Activated naive CD8-positive, alpha-beta T cell treated with anti-CD3 and anti-CD28 coated beads, Interleukin-2, amount 10 ng/mL, durations not matched to agents 7 days and 5 days (primary cell): ENCODE measurements around the gene RNF167. TPM values are rescaled to one million over a fixed set of nuclear protein-coding genes. Genes with fewer than 3 reads are reported as not detected.

Source experiments
- ATAC-seq: fragments of 150-1000 bp; cut with Tn5 transposase; one replicate; pipeline ENCODE4 v1.10.0; 2021; ENCODE audit warnings: low read depth, moderate library complexity
- POLR2A ChIA-PET: fragments of 350-600 bp; sonication (Branson Sonifier 250); formaldehyde crosslinking; loops from one replicate; lab custom pipeline; 2021; ENCODE audit warnings: antibody characterized with exemption; lab: Charles Lee
- DNase-seq: peaks from one replicate; pipeline ENCODE4 v3.0.0; 2021
- H3K27ac Mint-ChIP-seq: one replicate; pipeline ENCODE4 v1.8.0; 2022; ENCODE audit warnings: mild to moderate bottlenecking, mixed read lengths
- H3K27me3 Mint-ChIP-seq: one replicate; pipeline ENCODE4 v1.8.0; 2022; ENCODE audit warnings: mild to moderate bottlenecking, moderate library complexity, mixed read lengths
- H3K36me3 Mint-ChIP-seq: one replicate; pipeline ENCODE4 v1.8.0; 2021; ENCODE audit warnings: mild to moderate bottlenecking, mixed read lengths
- H3K4me1 Mint-ChIP-seq: one replicate; pipeline ENCODE4 v1.8.0; 2021; ENCODE audit warnings: mixed read lengths
- H3K4me3 Mint-ChIP-seq: one replicate; pipeline ENCODE4 v1.8.0; 2022; ENCODE audit warnings: mild to moderate bottlenecking, moderate library complexity, mixed read lengths
- H3K9me3 Mint-ChIP-seq: one replicate; pipeline ENCODE4 v1.8.0; 2021; ENCODE audit warnings: mixed read lengths
- total RNA-seq, 2 experiments: library from RNA; stranded (reverse); gene quantifications; one replicate each; pipeline ENCODE4 v1.2.3, GENCODE V29; 2021

The RNF167 gene
- total RNA-seq, 2 experiments from 2014 or later, result 202 TPM

GRCh38 chr17:4945944-4946280 is 5.8 kb downstream of the RNF167 start:
- ATAC-seq (no peak), DNase-seq (no peak)
- Mint-ChIP-seq H3K4me1 (peaks cover 44% of the 10 kb centered on the region), H3K27me3 (no peaks in the 10 kb centered on the region), H3K27ac (peak overlapping the region; percentile 100), H3K4me3 (peak overlapping the region; percentile 100), H3K9me3 (no peaks in the 10 kb centered on the region), H3K36me3 (peaks cover 60% of the 10 kb centered on the region)
- POLR2A ChIA-PET, result interaction anchor here (0.9 to 17.2 kb wide), 9 partner anchors 9 to 96 kb away, joined by 3 to 441 read pairs (median 5); partner anchors contain the start of genes INCA1, KIF1C and SPAG7

DNA sequence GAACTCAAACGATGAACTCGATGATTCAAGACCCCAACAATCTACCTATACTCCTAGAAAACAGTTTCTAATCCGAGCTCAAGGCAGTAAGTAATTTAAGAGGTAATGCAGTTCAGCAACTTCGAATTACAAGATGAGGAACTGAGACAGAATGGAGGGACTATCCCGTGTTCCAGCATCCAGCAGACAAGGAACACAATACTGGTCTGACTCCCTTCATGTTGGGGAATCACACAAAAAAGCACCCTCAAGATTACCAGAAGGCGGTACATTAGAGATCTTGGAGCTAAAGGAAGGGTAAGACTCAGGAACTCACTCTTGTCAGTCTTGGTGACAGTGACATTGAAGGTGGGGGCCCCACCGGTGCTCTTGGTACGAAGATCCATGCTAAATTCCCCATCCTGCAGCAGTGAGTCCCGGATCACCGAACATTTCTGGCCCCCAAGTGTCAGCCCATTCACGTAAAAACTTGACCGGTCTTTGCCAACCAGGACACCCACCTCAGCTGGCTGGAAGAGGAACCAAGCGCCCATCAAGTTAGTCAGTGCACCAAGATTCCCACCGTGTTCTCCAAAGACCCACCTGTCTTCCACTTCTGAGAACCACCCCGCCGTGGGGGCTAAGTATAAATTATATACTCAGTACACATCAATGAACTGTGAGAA is 6.4 kb downstream of the RNF167 start:
- peaks cover 48% of the 10 kb centered on the region for H3K4me1 Mint-ChIP-seq
- POLR2A ChIA-PET, result interaction anchor here (0.7 to 17.2 kb wide), 9 partner anchors 6 to 683 kb away, joined by 3 to 441 read pairs (median 4); partner anchors contain the start of genes INCA1, KIF1C, RNF167 and SLC25A11
- no peak for ATAC-seq

GRCh38 chr17:4947010-4947410 is 6.9 kb downstream of the RNF167 start:
- DNase-seq (no peak), ATAC-seq (no peak)
- H3K4me3 Mint-ChIP-seq, result peak overlapping the region; percentile 100
- no peaks in the 10 kb centered on the region for H3K27me3 Mint-ChIP-seq
- H3K9me3 Mint-ChIP-seq, result no peaks in the 10 kb centered on the region
- H3K27ac Mint-ChIP-seq, result peak overlapping the region; percentile 100
- H3K36me3 Mint-ChIP-seq, result peaks cover 51% of the 10 kb centered on the region
- peaks cover 48% of the 10 kb centered on the region for H3K4me1 Mint-ChIP-seq
- POLR2A ChIA-PET, result interaction anchor here (0.6 to 17.2 kb wide), 14 partner anchors 7 to 684 kb away, joined by 3 to 441 read pairs (median 6); partner anchors contain the start of genes ARRB2, CAMTA2, INCA1 and KIF1C

More for the DNA sequence above, 6.4 kb downstream of the RNF167 start:
- Mint-ChIP-seq H3K9me3 (no peaks in the 10 kb centered on the region), H3K36me3 (peaks cover 55% of the 10 kb centered on the region), H3K4me3 (peak overlapping the region; percentile 100), H3K27ac (peak overlapping the region; percentile 100), H3K27me3 (no peaks in the 10 kb centered on the region)
- no peak for DNase-seq

GRCh38 chr17:4947411-4948165 is 7.5 kb downstream of the RNF167 start:
- POLR2A ChIA-PET, result interaction anchor here (0.6 to 17.2 kb wide), 16 partner anchors 8 to 684 kb away, joined by 3 to 441 read pairs (median 4); partner anchors contain the start of genes ARRB2, CAMTA2, INCA1 and KIF1C
- Mint-ChIP-seq H3K27ac (peak overlapping the region; percentile 100), H3K4me1 (peaks cover 42% of the 10 kb centered on the region)

GRCh38 chr17:4948166-4948930 is 8.3 kb downstream of the RNF167 start, which contains the start of gene PFN1:
TSS of gene PFN1 (minus strand) at chr17:4948530. CDS start at chr17:4948394, 136 bp downstream.
- DNase-seq, result peak; percentile 86
- peak; percentile 21 for ATAC-seq
- H3K4me1 Mint-ChIP-seq, result peaks cover 34% of the 10 kb centered on the region
- H3K4me3 Mint-ChIP-seq, result peak within 1 kb of the TSS; percentile 100
- POLR2A ChIA-PET, result interaction anchor here (0.6 to 17.2 kb wide), 17 partner anchors 8 to 246 kb away, joined by 3 to 441 read pairs (median 5); partner anchors contain the start of genes ARRB2, C17orf107, CAMTA2 and INCA1
- no peaks in the 10 kb centered on the region for H3K27me3 Mint-ChIP-seq
- H3K9me3 Mint-ChIP-seq, result no peaks in the 10 kb centered on the region
- H3K27ac Mint-ChIP-seq, result peak within 1 kb of the TSS; percentile 100
- H3K36me3 Mint-ChIP-seq, result peaks cover 40% of the 10 kb centered on the region

More at GRCh38 chr17:4947411-4948165, 7.5 kb downstream of the RNF167 start:
- DNase-seq (peak; percentile 86), ATAC-seq (peak; percentile 12)
- no peaks in the 10 kb centered on the region for H3K27me3 Mint-ChIP-seq
- H3K9me3 Mint-ChIP-seq, result no peaks in the 10 kb centered on the region
- peaks cover 45% of the 10 kb centered on the region for H3K36me3 Mint-ChIP-seq
- H3K4me3 Mint-ChIP-seq, result peak overlapping the region; percentile 100

- peak overlapping the region; percentile 100 for H3K4me3 Mint-ChIP-seq
These were observed 8.9 kb downstream of the RNF167 start for GRCh38 chr17:4948931-4949320.

GRCh38 chr17:4949321-4950074 is 9.4 kb downstream of the RNF167 start:
- Mint-ChIP-seq H3K4me1 (peaks cover 28% of the 10 kb centered on the region), H3K27me3 (no peaks in the 10 kb centered on the region), H3K36me3 (peaks cover 33% of the 10 kb centered on the region), H3K27ac (peak overlapping the region; percentile 84), H3K9me3 (no peaks in the 10 kb centered on the region), H3K4me3 (peak overlapping the region; percentile 100)
- peak; percentile 23 for ATAC-seq
- peak; percentile 85 for DNase-seq
- POLR2A ChIA-PET, result interaction anchor here (0.7 to 17.2 kb wide), 12 partner anchors 8 to 470 kb away, joined by 3 to 441 read pairs (median 4); partner anchors contain the start of genes C17orf107, INCA1, KIF1C and NUP88

More at GRCh38 chr17:4948931-4949320, 8.9 kb downstream of the RNF167 start:
- H3K4me1 Mint-ChIP-seq, result peaks cover 31% of the 10 kb centered on the region
- POLR2A ChIA-PET, result interaction anchor here (0.6 to 17.2 kb wide), 15 partner anchors 8 to 246 kb away, joined by 3 to 441 read pairs (median 5); partner anchors contain the start of genes ARRB2, C17orf107, CAMTA2 and INCA1
- H3K36me3 Mint-ChIP-seq, result peaks cover 38% of the 10 kb centered on the region
- H3K27ac Mint-ChIP-seq, result peak overlapping the region; percentile 100
- H3K27me3 Mint-ChIP-seq, result no peaks in the 10 kb centered on the region
- ATAC-seq (peak; percentile 44), DNase-seq (no peak)
- no peaks in the 10 kb centered on the region for H3K9me3 Mint-ChIP-seq

- Mint-ChIP-seq H3K27me3 (no peaks in the 10 kb centered on the region), H3K9me3 (no peaks in the 10 kb centered on the region), H3K36me3 (peaks cover 26% of the 10 kb centered on the region), H3K4me1 (peaks cover 21% of the 10 kb centered on the region), H3K4me3 (peak overlapping the region; percentile 86), H3K27ac (peak overlapping the region; percentile 92)
- ATAC-seq (peak; percentile 2), DNase-seq (no peak)
- POLR2A ChIA-PET, result interaction anchor here (0.6 to 17.2 kb wide), 8 partner anchors 10 to 469 kb away, joined by 3 to 441 read pairs (median 4); partner anchors contain the start of genes NUP88, RNF167, RPAIN and SLC25A11
These were observed 10.1 kb downstream of the RNF167 start for GRCh38 chr17:4950075-4950745.

DNA sequence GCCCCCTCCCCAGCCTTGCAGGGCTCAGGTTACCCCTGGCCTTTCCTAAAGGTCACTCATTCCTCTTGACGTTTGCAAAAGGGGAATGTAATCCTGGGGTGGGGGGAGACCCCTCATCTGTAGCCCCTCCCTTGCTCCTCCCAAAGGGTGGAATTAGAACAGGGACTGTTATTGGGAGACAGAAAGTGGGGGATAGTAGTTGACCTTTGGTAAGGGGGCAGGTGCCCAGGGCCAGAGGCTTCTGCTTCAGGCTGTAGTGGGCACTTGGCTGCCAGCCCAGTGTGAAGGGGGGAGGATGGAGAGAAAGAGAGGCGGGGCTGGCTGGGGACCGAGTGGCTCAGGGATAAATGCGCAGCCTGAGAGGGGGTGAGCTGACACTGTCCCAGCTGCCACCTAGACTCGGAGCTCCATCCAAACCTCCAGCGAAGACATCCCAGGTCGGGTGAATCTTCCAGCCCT is 10.7 kb downstream of the RNF167 start, which contains the start of gene ENO3:
TSS of gene ENO3 (plus strand) at position 374 of the 459 bp plus-strand sequence. CDS start 711 bp downstream, outside the sequence.
- no peak for DNase-seq
- Mint-ChIP-seq H3K4me3 (peak within 1 kb of the TSS; percentile 86), H3K9me3 (no peaks in the 10 kb centered on the region), H3K27me3 (no peaks in the 10 kb centered on the region), H3K27ac (peak within 1 kb of the TSS; percentile 92), H3K4me1 (peaks cover 16% of the 10 kb centered on the region), H3K36me3 (peaks cover 21% of the 10 kb centered on the region)
- POLR2A ChIA-PET, result interaction anchor here (0.6 to 17.2 kb wide), 7 partner anchors 11 to 111 kb away, joined by 3 to 441 read pairs (median 4); partner anchors contain the start of genes RNF167, SLC25A11 and SPAG7
- ATAC-seq, result no peak

- POLR2A ChIA-PET, result interaction anchor here (0.6 to 17.2 kb wide), 5 partner anchors 8 to 98 kb away, joined by 3 to 441 read pairs (median 7); partner anchors contain the start of genes RNF167, SLC25A11 and SPAG7
- Mint-ChIP-seq H3K4me1 (peaks cover 20% of the 10 kb centered on the region), H3K36me3 (peaks cover 18% of the 10 kb centered on the region), H3K4me3 (peak overlapping the region; percentile 86), H3K27me3 (no peaks in the 10 kb centered on the region), H3K27ac (peak overlapping the region; percentile 92), H3K9me3 (no peaks in the 10 kb centered on the region)
- no peak for DNase-seq
- no peak for ATAC-seq
These were observed 11.4 kb downstream of the RNF167 start for GRCh38 chr17:4951486-4951885.

DNA sequence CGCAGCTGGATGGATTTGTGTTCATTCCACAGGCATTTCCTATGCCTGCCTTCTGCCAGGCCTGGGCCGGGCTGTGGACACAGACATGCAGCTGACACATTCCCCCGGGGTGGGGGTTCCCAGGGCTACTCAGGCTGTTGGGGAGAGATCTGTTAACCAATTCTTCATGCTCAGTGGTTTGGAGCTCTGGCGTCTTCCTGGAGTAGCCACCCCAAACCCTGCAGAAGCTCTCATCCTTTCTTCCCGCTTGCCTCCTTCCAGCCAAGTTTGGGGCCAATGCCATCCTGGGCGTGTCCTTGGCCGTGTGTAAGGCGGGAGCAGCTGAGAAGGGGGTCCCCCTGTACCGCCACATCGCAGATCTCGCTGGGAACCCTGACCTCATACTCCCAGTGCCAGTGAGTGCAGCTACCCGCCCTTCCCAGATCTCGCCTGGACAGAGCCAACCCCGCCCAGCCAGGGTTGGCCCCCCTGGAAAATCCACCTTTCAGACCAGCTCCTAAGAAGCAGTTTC is 13.4 kb downstream of the RNF167 start:
- H3K27me3 Mint-ChIP-seq, result no peaks in the 10 kb centered on the region
- H3K27ac Mint-ChIP-seq, result no peak overlapping the region
- POLR2A ChIA-PET, result interaction anchor here (0.6 to 17.2 kb wide), 3 partner anchors 13 to 759 kb away, joined by 3 to 441 read pairs (median 5); partner anchors contain the start of gene SPAG7
- no peak overlapping the region for H3K4me3 Mint-ChIP-seq
- H3K9me3 Mint-ChIP-seq, result no peaks in the 10 kb centered on the region
- H3K4me1 Mint-ChIP-seq, result peaks cover 22% of the 10 kb centered on the region
- H3K36me3 Mint-ChIP-seq, result peaks cover 17% of the 10 kb centered on the region
- DNase-seq (no peak), ATAC-seq (no peak)
